Activated T-cell treated with anti-CD3 and anti-CD28 coated beads, Interleukin-2, amount 50 U/mL, for 24 hours (primary cell): ENCODE data around the gene GNPTG.

ENCODE experiments used
- DNase-seq: peaks from one replicate; pipeline ENCODE4 v3.0.0-alpha.2; 2020
- H3K27ac Mint-ChIP-seq: 2 replicates; pipeline ENCODE4 v1.8.0; 2020; ENCODE audit warnings: mild to moderate bottlenecking, mixed read lengths
- H3K27me3 Mint-ChIP-seq: 2 replicates; pipeline ENCODE4 v1.8.0; 2020; ENCODE audit warnings: mixed read lengths
- H3K36me3 Mint-ChIP-seq: 2 replicates; pipeline ENCODE4 v1.8.0; 2020; ENCODE audit warnings: low read depth, mixed read lengths
- H3K4me1 Mint-ChIP-seq: 2 replicates; pipeline ENCODE4 v1.8.0; 2020; ENCODE audit warnings: low read depth, mixed read lengths
- H3K4me3 Mint-ChIP-seq: 2 replicates; pipeline ENCODE4 v1.8.0; 2020; ENCODE audit warnings: mild to moderate bottlenecking, moderate library complexity, mixed read lengths
- H3K9me3 Mint-ChIP-seq: 2 replicates; pipeline ENCODE4 v1.8.0; 2020; ENCODE audit warnings: mixed read lengths

Gene GNPTG

DNA sequence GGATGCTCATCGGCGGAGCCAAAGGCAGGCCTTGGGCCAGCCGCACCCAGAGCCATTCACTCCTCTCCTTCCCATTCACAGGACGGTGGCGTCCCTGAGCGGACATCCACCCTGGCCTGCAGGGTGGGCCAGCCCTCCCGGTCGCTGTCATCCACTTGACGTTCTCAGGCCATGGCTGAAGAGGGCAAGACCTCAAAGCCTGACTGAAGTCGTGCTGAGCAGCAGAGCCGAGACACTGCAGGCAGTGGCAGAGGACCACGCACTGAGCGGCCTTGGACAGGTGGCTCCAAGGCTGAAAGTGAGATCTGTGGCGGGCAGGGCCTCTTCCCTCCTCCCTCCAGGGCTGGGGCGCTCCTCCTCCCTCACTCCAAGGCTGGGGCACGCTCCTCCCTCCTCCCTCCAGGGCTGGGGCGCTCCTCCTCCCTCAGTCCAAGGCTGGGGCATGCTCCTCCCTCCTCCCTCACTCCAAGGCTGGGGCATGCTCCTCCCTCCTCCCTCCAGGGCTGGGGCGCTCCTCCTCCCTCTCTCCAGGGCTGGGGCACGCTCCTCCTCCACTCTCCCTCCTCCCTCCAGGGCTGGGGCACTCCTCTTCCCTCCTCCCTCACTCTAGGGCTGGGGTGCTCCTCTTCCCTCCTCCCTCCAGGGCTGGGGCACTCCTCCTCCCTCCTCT is 24.1 kb downstream of the GNPTG start:
- H3K4me3 Mint-ChIP-seq = no peak overlapping the region
- DNase-seq = no peak
- peaks cover 30% of the 10 kb centered on the region for H3K36me3 Mint-ChIP-seq
- no peaks in the 10 kb centered on the region for H3K9me3 Mint-ChIP-seq
- H3K27ac Mint-ChIP-seq = peak overlapping the region; percentile 61
- no peaks in the 10 kb centered on the region for H3K27me3 Mint-ChIP-seq
- peaks cover 20% of the 10 kb centered on the region for H3K4me1 Mint-ChIP-seq

DNA sequence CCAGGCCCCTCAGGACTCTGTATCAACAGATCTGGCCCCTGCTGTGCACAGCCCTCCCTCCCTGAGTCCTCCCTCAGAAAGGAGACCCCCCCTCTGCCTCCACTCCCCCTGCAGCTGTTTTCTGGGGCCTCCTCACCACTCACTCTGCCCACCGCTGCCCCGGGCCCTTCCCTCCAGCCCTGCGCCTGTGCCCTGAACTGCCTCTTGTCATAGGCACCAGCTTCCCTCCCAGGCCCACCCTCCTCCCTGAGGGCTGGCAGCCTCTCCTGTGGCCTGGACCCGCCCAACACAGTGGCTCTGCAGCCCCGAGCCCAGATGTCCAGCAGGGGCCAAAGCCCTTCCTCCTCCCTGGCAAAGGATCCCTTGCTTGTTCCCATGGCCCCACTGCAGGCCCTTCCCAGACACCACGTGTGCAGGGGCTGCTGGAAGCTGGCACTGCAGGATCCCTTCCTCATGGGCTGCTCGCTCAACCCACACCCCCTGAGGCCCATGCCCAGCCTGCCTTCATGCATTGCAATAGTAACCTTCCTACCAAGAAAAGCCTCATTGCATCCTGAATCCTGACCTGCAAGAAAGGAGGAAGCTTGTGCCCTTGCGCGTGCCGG is 25.8 kb downstream of the GNPTG start:
- Mint-ChIP-seq H3K4me3 (peak overlapping the region; percentile 89), H3K27me3 (no peaks in the 10 kb centered on the region), H3K27ac (peak overlapping the region; percentile 97), H3K4me1 (peaks cover 20% of the 10 kb centered on the region), H3K36me3 (peaks cover 30% of the 10 kb centered on the region), H3K9me3 (no peaks in the 10 kb centered on the region)
- no peak for DNase-seq

DNA sequence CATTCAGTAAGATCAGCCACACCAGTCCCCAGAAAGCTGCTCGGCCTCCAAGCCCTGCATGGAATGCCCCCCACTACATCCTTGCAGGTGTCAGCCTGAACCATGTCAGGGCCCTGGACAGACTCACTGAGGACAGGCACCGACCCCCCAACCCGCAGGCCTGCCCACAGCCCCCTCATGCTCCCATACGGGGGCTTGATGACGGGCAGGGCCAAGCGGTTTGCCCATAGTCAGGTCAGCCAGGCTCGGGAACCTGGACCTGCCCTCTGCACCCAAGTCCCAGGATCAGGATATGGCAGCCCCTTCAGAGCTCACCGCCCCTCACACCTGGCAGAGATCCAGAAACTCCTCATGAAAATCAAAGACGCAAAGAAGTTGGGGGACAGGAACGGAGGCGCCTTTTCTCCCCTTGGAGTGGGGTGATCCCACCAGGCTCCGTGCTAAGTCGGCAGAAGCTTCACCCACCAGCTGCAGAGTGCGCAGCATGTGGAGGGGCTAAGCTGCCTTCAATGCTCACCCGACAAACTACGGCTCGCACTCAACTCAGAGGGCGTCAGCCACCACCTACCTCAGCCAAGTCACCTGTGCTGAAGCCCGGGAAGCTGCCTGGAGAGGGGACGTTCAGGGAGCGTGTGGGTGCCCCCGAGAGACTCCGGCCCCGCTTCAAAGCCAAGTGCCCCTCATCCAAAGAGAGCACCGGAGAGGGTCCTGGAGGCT is 26.5 kb downstream of the GNPTG start:
- Mint-ChIP-seq H3K36me3 (peaks cover 30% of the 10 kb centered on the region), H3K27me3 (no peaks in the 10 kb centered on the region), H3K4me3 (peak overlapping the region; percentile 89), H3K9me3 (no peaks in the 10 kb centered on the region), H3K4me1 (peaks cover 20% of the 10 kb centered on the region), H3K27ac (peak overlapping the region; percentile 97)
- DNase-seq = no peak

DNA sequence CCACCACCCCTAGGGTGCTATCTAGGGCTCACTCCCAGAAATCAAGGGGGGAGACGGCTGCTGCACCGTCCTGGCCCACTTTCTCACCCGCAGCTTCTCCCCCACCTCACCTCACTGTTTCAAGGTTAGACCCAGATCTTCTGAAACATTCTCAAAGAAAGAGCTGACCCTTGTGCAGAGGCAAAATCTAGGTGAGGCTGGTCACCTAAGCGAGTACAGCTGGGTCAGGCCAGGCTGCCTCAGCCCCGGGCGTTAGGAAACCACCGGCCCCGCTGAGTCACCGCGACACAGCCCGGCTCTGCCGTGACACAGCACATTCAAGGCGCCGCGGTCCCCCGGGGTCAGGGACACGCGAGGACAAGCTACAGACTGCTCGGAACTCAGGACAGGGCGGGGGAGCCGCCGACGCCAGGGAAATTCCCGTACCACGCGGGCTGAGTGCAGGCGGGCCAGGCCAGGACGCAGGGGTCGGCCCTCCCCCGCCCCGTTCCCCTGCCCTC is 27.1 kb downstream of the GNPTG start:
- H3K4me3 Mint-ChIP-seq = peak overlapping the region; percentile 89
- peaks cover 30% of the 10 kb centered on the region for H3K36me3 Mint-ChIP-seq
- no peaks in the 10 kb centered on the region for H3K27me3 Mint-ChIP-seq
- peak; percentile 84 for DNase-seq
- peak overlapping the region; percentile 97 for H3K27ac Mint-ChIP-seq
- H3K4me1 Mint-ChIP-seq = peaks cover 20% of the 10 kb centered on the region
- H3K9me3 Mint-ChIP-seq = no peaks in the 10 kb centered on the region

DNA sequence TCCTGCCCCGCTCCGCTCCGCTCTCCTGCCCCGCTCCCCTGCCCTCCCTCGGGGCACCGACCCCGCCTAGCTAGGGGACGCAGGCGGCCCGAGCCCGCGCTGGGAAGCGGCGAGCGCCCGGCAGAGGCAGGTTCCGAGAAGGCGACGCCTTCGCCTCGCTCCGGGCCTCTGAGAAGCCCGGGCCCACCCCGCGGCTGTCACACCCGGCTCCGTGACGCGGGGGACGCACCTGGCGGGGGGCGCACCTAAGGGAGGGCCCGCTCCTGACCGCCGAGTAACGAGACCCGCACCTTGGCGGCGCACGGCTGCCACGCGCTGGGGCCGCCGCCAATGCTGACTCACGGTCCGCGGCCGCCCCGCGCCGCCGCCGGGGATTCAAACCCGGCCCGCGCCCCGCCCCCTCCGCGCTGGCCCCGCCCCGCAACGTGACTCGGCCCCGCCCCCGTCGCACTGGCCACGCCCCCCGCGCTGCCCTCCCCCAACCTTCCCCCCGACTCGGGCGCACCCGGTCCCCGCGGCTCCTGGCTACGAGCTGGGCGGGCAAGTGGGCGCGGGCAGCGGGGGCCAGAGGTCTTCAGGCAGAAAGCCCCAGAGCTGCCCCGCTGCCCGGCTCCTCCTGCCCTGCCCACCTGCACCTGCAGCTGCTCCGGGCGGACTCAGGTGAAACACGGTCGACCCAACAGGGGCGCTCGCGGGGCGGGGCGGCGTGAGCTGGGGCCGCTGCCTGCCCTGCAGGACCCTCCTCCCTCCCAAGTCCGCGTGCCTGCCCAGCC is 27.8 kb downstream of the GNPTG start:
- no peaks in the 10 kb centered on the region for H3K9me3 Mint-ChIP-seq
- H3K27ac Mint-ChIP-seq = peak overlapping the region; percentile 97
- peak overlapping the region; percentile 89 for H3K4me3 Mint-ChIP-seq

DNA sequence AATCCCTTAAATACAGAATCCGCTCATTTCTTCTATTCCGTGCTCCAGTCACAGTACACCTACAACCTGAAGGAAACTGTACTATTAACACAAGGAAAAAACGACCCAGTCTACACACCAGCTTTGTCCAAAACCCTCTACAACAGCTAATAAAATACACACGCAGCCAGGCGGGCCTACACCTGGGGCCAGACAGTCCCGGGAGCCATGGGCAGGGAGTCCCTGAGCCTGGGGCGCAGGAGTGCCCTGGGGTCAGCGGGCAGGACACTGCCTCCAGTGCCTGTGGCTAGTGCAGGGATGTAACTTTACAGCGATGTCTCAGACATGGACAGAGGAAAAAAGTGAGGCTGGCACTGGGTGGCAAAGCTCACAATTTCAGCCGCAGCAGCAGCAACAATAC is 28.5 kb downstream of the GNPTG start:
- peak overlapping the region; percentile 76 for H3K4me3 Mint-ChIP-seq
- no peaks in the 10 kb centered on the region for H3K9me3 Mint-ChIP-seq
- peaks cover 34% of the 10 kb centered on the region for H3K36me3 Mint-ChIP-seq
- H3K27ac Mint-ChIP-seq = peak overlapping the region; percentile 85
- H3K4me1 Mint-ChIP-seq = peaks cover 20% of the 10 kb centered on the region
- no peak for DNase-seq
- H3K27me3 Mint-ChIP-seq = no peaks in the 10 kb centered on the region

More for the DNA sequence above, 27.8 kb downstream of the GNPTG start:
- H3K36me3 Mint-ChIP-seq = peaks cover 30% of the 10 kb centered on the region
- H3K4me1 Mint-ChIP-seq = peaks cover 20% of the 10 kb centered on the region
- H3K27me3 Mint-ChIP-seq = no peaks in the 10 kb centered on the region
- peak; percentile 88 for DNase-seq

DNA sequence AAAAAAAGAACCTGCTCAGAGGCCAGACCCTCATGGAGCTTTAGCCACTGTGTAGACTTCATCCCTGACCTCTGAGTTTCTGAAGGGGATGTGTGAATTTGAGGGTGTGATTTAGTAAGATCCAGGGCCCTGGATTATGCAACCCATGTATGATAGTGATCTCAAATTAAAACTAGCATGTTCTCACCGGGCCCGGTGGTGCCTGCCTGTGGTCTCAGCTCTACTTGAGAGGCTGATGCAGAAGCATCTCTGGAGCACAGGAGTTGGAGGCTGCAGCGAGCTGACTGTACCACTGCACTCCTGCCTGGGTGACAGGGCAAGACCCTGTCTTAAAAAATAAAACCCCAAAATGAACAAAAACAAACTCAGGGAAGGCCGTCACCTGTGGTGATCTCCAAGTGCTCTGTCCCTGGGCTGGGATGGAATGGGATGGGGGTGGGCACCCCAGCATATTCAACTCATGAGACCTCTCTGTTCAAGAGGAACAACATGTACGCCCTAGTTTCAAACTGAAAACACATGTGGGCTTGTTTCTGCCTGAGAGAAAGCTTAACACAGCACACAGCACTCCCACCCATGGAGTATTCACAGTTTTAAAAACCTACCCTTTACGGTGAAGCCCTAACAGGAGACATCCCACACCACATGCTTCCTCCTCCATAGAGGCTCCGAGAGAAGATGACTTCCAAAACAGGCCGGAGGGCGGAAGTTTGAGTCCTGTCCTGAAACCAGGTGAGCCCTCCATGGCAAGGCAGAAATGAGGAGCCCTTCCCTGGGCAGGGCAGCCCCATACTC is 30.1 kb downstream of the GNPTG start:
- H3K27ac Mint-ChIP-seq = no peak overlapping the region
- no peak overlapping the region for H3K4me3 Mint-ChIP-seq
- H3K36me3 Mint-ChIP-seq = peaks cover 29% of the 10 kb centered on the region
- peaks cover 20% of the 10 kb centered on the region for H3K4me1 Mint-ChIP-seq
- no peak for DNase-seq
- no peaks in the 10 kb centered on the region for H3K9me3 Mint-ChIP-seq
- no peaks in the 10 kb centered on the region for H3K27me3 Mint-ChIP-seq

DNA sequence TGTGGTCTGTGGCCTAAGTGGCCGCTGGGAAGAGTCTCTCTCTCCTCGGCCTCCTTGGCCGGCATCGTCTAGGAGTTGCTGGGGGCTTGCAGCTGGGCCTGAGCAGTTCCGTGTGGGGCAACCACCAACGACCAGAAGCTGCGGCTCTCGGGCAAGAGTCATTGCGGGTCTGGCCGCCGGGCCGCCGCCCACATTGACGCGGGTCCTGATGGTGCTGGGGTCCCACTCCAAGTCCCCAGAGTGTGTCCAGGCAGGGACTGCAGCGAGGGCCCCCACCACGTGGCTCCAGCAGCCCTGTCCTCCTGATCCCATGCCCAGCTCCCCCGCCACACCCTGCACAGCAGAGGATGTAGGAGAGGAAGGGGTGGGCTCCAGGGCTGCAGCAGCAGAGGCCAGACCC is 31.8 kb downstream of the GNPTG start:
- no peaks in the 10 kb centered on the region for H3K9me3 Mint-ChIP-seq
- no peak overlapping the region for H3K4me3 Mint-ChIP-seq
- H3K4me1 Mint-ChIP-seq = peaks cover 9% of the 10 kb centered on the region
- no peak for DNase-seq
- H3K27ac Mint-ChIP-seq = no peak overlapping the region
- peaks cover 20% of the 10 kb centered on the region for H3K36me3 Mint-ChIP-seq
- no peaks in the 10 kb centered on the region for H3K27me3 Mint-ChIP-seq

DNA sequence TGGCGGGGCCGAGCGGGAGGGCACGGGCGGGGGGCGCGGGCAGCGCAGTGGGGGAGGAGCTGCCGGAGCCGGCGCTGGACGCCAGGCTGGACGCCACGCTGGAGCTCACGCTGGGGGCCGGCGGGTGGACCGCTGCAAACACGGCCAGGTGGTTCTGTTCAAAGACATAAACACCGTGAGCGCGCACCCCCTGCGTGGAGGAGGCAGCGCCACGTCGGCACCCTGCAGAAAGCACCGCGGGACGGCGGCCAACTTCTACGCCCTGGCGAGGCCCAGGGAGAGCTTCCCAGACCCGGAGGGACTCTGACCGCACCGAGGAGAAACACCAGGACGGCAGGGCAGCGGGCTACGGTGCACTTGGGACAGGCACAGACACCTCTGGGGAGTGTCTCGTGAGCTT is 33.5 kb downstream of the GNPTG start:
- Mint-ChIP-seq H3K27me3 (no peaks in the 10 kb centered on the region), H3K27ac (no peak overlapping the region), H3K4me1 (peaks cover under 1% of the 10 kb centered on the region), H3K9me3 (no peaks in the 10 kb centered on the region), H3K4me3 (no peak overlapping the region), H3K36me3 (peaks cover 23% of the 10 kb centered on the region)
- no peak for DNase-seq

DNA sequence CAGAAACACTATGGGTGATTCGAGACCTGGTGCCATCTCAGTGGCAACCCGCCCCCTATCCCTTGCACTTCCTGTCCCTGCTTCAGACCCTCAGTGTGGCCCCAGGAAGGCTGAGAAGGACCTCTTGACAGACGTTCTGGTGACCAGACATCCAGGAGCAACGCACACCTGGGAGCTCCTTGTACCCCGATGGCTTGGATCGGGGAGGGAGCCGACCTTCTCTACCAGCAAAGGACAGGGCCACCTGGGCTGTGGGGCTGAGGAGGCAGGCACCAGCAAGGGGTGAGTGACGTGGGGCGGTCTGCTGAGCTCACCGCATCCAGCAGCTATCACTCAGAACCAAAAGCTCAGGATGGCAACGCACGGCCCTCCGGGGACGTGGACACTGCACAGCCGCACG is 35.6 kb downstream of the GNPTG start:
- no peaks in the 10 kb centered on the region for H3K4me1 Mint-ChIP-seq
- H3K27me3 Mint-ChIP-seq = no peaks in the 10 kb centered on the region
- H3K36me3 Mint-ChIP-seq = peaks cover 28% of the 10 kb centered on the region
- no peak for DNase-seq
- H3K27ac Mint-ChIP-seq = no peak overlapping the region
- H3K4me3 Mint-ChIP-seq = no peak overlapping the region
- no peaks in the 10 kb centered on the region for H3K9me3 Mint-ChIP-seq

DNA sequence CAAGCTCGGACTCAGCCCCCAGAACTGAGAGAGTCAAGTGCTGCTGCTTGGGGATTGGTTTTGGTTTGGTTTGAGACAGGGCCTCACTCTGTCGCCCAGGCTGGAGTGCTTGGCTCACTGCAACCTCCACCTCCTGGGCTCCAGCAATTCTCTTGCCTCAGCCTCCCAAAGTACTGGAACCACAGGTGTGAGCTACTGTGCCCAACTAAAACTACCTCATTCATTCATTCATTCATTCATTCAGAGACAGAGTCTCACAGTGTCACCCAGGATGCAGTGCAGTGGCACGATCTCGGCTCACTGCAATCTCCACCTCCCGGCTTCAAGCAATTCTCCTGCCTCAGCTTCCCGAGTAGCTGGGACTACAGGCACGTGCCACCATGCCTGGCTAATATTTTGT is 38.0 kb downstream of the GNPTG start:
- Mint-ChIP-seq H3K36me3 (peaks cover 40% of the 10 kb centered on the region), H3K4me1 (no peaks in the 10 kb centered on the region), H3K9me3 (no peaks in the 10 kb centered on the region), H3K4me3 (no peak overlapping the region), H3K27me3 (no peaks in the 10 kb centered on the region), H3K27ac (no peak overlapping the region)
- DNase-seq = no peak

DNA sequence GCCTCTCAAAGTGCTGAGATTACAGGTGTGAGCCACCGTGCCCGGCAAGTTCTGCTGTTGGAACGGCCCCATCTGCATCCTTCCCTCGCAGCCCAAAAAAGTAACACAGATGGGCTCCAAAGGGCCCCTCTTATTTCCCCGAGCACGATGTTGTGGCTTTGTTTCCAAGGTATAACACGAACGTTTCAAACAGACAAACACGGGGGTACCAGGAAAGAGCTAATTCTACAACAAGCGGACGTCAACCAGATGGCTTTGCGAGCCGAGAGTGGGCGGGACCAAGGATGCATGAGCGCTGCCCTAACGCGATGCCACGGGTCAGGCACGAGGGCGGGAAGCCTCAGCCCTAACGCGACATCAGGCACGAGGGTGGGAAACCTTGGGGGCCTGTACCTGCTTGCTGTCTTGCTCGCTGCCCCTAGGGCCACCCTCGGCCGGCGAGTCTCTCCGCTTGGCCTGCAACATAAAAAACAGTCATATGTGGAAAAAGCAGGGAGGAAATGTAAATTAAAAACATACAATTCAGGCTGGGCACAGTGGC is 38.6 kb downstream of the GNPTG start:
- peak overlapping the region; percentile 18 for H3K27ac Mint-ChIP-seq

DNA sequence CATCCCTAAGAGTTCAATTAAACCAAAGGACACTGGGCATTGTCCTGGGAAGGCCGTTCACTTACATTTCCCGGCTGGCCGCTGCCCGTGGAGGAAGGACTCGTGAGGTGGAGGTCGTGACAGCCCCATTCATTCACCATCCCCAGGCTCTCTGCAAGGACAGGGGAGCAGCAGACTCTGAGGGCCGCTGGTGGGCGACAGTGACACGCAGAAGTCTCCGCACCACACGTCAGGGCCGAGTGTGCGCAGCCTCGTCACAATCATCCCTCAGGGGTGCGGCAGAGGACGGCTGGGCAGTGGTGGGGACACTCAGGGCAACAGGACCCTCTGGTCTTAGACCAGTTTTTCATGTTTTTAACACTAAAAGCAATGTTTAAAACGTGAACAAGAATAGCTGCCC is 41.1 kb downstream of the GNPTG start:
- no peaks in the 10 kb centered on the region for H3K27me3 Mint-ChIP-seq
- no peaks in the 10 kb centered on the region for H3K4me1 Mint-ChIP-seq
- DNase-seq = no peak
- H3K9me3 Mint-ChIP-seq = no peaks in the 10 kb centered on the region
- no peak overlapping the region for H3K4me3 Mint-ChIP-seq
- no peak overlapping the region for H3K27ac Mint-ChIP-seq
- H3K36me3 Mint-ChIP-seq = peaks cover 39% of the 10 kb centered on the region

More for the DNA sequence above, 38.6 kb downstream of the GNPTG start:
- no peak for DNase-seq
- peaks cover 37% of the 10 kb centered on the region for H3K36me3 Mint-ChIP-seq
- no peaks in the 10 kb centered on the region for H3K9me3 Mint-ChIP-seq
- H3K4me3 Mint-ChIP-seq = no peak overlapping the region
- no peaks in the 10 kb centered on the region for H3K27me3 Mint-ChIP-seq
- H3K4me1 Mint-ChIP-seq = no peaks in the 10 kb centered on the region
